Osteoblast (primary cell): ENCODE data around the gene CLEC3A. TPM values are rescaled to one million over a fixed set of nuclear protein-coding genes. Genes with fewer than 3 reads are reported as not detected.

Experiments
- DNase-seq: peaks from one replicate; pipeline ENCODE4 v3.0.0; 2011; ENCODE audit warnings: low spot score, mixed read lengths; ENCODE audit not compliant: insufficient read length; ENCODE audit errors: missing footprints
- H2AFZ ChIP-seq: 2 replicates; pipeline ENCODE4 v1.6.0; 2011; ENCODE audit warnings: mild to moderate bottlenecking, low read length
- H3K27ac ChIP-seq: 2 replicates; pipeline ENCODE4 v1.5.1; 2011; ENCODE audit warnings: mild to moderate bottlenecking, low read depth, low read length, moderate library complexity
- H3K27me3 ChIP-seq: 2 replicates; pipeline ENCODE4 v1.6.0; 2012; ENCODE audit warnings: mild to moderate bottlenecking, control low read depth, inconsistent platforms, low read length, moderate library complexity; ENCODE audit not compliant: insufficient read depth
- H3K36me3 ChIP-seq: 2 replicates; pipeline ENCODE4 v1.5.1; 2011; ENCODE audit warnings: mild to moderate bottlenecking, low read length, control low read depth, moderate library complexity; ENCODE audit not compliant: insufficient read depth
- H3K4me1 ChIP-seq: 2 replicates; pipeline ENCODE4 v1.5.1; 2011; ENCODE audit warnings: mild to moderate bottlenecking, low read length, control low read depth, moderate library complexity; ENCODE audit not compliant: insufficient read depth
- H3K4me2 ChIP-seq: 2 replicates; pipeline ENCODE4 v1.6.0; 2011; ENCODE audit warnings: mild to moderate bottlenecking, low read length; ENCODE audit not compliant: insufficient read depth
- H3K4me3 ChIP-seq: fragments of 200-600 bp; sonication (generic); 3 replicates; pipeline ENCODE4 v1.5.1; 2012; ENCODE audit warnings: mild to moderate bottlenecking, low read length, inconsistent platforms; ENCODE audit not compliant: insufficient read depth
- H3K79me2 ChIP-seq: 2 replicates; pipeline ENCODE4 v1.6.0; 2012; ENCODE audit warnings: mild to moderate bottlenecking, low read length, control low read depth, inconsistent platforms; ENCODE audit not compliant: insufficient read depth
- H3K9me3 ChIP-seq: 2 replicates; pipeline ENCODE4 v1.5.1; 2011; ENCODE audit warnings: low read depth, low read length, control low read depth
- H4K20me1 ChIP-seq: 2 replicates; pipeline ENCODE4 v1.6.0; 2012; ENCODE audit warnings: mild to moderate bottlenecking, low read length, control low read depth; ENCODE audit not compliant: insufficient read depth
- total RNA-seq: library from RNA; depleted of rRNA; stranded (reverse); fragments of >200 nt; gene quantifications from 2 replicates; pipeline ENCODE4 v1.2.3, GENCODE V29; 2012
- TF ChIP-seq, protein P1 (sequence below): IDR thresholded peaks from 2 replicates; pipeline ENCODE4 v1.5.1; 2011; ENCODE audit warnings: mild to moderate bottlenecking, low read depth, low read length, moderate library complexity; ENCODE audit errors: extremely low read depth

The CLEC3A gene
- total RNA-seq, 1 donor, result not detected

DNA sequence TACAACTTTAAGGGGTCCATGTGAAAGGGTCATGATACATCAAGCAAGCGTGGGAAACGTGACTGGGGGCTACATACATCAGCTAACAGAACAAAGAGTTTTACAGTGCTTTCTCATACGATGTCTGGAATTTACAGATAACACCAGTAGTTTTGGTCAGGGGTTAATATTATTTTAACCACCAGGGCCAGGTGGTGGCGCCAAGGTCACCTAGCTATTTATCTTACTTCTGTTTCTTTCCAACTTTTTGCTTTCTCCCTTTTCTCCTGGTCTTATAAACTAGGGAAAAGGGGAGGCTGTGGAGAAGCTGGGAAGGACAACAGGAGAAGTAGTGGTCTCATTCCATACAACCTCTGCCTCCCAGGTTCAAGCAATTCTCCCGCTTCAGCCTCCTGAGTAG lies 37.9 kb downstream of the CLEC3A start:
- H4K20me1 ChIP-seq, result no peaks in the 10 kb centered on the region
- H3K27me3 ChIP-seq, result no peaks in the 10 kb centered on the region
- H3K36me3 ChIP-seq, result no peaks in the 10 kb centered on the region
- H3K4me2 ChIP-seq, result no peak overlapping the region
- TF ChIP-seq, protein P1, sequence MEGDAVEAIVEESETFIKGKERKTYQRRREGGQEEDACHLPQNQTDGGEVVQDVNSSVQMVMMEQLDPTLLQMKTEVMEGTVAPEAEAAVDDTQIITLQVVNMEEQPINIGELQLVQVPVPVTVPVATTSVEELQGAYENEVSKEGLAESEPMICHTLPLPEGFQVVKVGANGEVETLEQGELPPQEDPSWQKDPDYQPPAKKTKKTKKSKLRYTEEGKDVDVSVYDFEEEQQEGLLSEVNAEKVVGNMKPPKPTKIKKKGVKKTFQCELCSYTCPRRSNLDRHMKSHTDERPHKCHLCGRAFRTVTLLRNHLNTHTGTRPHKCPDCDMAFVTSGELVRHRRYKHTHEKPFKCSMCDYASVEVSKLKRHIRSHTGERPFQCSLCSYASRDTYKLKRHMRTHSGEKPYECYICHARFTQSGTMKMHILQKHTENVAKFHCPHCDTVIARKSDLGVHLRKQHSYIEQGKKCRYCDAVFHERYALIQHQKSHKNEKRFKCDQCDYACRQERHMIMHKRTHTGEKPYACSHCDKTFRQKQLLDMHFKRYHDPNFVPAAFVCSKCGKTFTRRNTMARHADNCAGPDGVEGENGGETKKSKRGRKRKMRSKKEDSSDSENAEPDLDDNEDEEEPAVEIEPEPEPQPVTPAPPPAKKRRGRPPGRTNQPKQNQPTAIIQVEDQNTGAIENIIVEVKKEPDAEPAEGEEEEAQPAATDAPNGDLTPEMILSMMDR, result no peak
- no peak overlapping the region for H3K4me3 ChIP-seq
- H3K4me1 ChIP-seq, result no peaks in the 10 kb centered on the region
- no peak for DNase-seq
- H2AFZ ChIP-seq, result no peak overlapping the region
- H3K9me3 ChIP-seq, result no peaks in the 10 kb centered on the region
- H3K27ac ChIP-seq, result no peak overlapping the region
- no peaks in the 10 kb centered on the region for H3K79me2 ChIP-seq

DNA sequence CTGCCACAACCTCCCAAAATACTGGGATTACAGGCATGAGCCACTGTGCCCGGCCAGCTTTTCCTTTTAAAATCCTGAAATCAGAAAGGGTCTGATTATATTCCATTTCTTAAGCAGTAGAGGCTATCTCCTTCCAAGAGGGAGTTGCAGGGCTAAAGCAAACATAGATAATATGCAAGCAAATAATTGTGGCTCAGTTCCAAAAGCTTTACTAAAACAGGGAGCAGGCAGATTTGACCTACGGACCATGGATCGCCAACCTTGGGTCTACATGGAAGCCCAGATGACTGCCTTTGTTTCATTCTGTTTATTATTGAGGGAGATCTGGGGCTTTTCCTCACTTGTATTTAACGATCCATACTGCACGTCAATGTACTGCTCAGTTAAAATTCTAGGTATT lies 38.5 kb downstream of the CLEC3A start:
- H3K27me3 ChIP-seq, result no peaks in the 10 kb centered on the region
- no peaks in the 10 kb centered on the region for H3K9me3 ChIP-seq
- H3K79me2 ChIP-seq, result no peaks in the 10 kb centered on the region
- H3K4me1 ChIP-seq, result no peaks in the 10 kb centered on the region
- no peak overlapping the region for H3K4me3 ChIP-seq
- H4K20me1 ChIP-seq, result no peaks in the 10 kb centered on the region
- DNase-seq, result no peak
- H3K36me3 ChIP-seq, result no peaks in the 10 kb centered on the region
- no peak overlapping the region for H3K4me2 ChIP-seq
- no peak overlapping the region for H3K27ac ChIP-seq
- no peak overlapping the region for H2AFZ ChIP-seq
- TF ChIP-seq, protein P1, result no peak

DNA sequence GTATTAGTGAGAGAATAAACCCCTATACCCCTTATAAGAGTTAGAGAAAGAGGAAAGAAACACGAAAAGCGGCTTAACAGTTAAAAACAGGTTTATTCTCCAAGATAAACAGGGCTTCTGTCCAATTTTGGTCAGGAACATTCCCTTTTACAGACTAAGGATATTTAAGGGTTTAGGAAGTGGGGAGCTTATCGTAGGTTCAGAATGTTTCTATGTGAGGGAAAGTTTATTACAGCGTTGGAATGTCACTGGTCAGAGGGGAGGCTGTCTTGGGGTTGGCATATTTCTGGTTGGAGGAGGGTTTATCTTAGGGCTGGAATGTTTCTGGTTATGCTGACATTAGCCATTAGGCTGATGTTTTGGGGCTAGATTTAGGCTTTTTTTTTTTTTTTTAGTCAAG lies 43.0 kb downstream of the CLEC3A start:
- Histone ChIP-seq H3K27ac (no peak overlapping the region), H3K4me2 (no peak overlapping the region), H3K4me3 (no peak overlapping the region), H4K20me1 (no peaks in the 10 kb centered on the region), H3K4me1 (no peaks in the 10 kb centered on the region), H3K27me3 (no peaks in the 10 kb centered on the region), H3K36me3 (no peaks in the 10 kb centered on the region), H3K9me3 (no peaks in the 10 kb centered on the region), H2AFZ (no peak overlapping the region), H3K79me2 (no peaks in the 10 kb centered on the region)
- TF ChIP-seq, protein P1, result no peak
- DNase-seq, result no peak

DNA sequence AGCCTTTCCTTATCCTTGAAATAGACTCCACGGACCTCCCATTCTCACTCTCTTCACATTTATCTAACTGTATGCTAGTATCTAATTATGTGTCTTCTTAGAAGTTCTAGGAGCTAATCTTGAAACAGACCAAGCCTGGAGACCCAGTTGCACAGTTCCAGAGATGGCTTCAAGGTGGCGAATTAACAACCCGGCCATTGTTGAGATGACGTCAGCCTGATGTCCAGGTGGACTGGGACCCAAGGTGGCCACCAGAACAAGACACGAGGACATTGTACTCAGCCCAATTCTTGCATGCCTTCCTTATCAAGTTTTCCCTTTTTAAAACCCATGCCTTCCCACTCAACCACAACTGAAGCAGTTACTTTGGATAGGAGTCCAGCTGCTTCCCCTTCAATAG lies 47.6 kb downstream of the CLEC3A start:
- TF ChIP-seq, protein P1, result no peak
- H2AFZ ChIP-seq, result no peak overlapping the region

More for the DNA sequence above, 47.6 kb downstream of the CLEC3A start:
- Histone ChIP-seq H3K4me3 (no peak overlapping the region), H3K4me2 (no peak overlapping the region), H3K36me3 (no peaks in the 10 kb centered on the region), H3K27ac (no peak overlapping the region), H4K20me1 (no peaks in the 10 kb centered on the region), H3K79me2 (no peaks in the 10 kb centered on the region), H3K9me3 (no peaks in the 10 kb centered on the region), H3K27me3 (no peaks in the 10 kb centered on the region), H3K4me1 (no peaks in the 10 kb centered on the region)
- DNase-seq, result no peak
